Measurements from ENCODE around the gene CBLN3. TPM values are rescaled to one million over a fixed set of nuclear protein-coding genes. Genes with fewer than 3 reads are reported as not detected.

Gene CBLN3
- total RNA-seq, 1 donor from 2014 or later = 2.4 TPM

DNA sequence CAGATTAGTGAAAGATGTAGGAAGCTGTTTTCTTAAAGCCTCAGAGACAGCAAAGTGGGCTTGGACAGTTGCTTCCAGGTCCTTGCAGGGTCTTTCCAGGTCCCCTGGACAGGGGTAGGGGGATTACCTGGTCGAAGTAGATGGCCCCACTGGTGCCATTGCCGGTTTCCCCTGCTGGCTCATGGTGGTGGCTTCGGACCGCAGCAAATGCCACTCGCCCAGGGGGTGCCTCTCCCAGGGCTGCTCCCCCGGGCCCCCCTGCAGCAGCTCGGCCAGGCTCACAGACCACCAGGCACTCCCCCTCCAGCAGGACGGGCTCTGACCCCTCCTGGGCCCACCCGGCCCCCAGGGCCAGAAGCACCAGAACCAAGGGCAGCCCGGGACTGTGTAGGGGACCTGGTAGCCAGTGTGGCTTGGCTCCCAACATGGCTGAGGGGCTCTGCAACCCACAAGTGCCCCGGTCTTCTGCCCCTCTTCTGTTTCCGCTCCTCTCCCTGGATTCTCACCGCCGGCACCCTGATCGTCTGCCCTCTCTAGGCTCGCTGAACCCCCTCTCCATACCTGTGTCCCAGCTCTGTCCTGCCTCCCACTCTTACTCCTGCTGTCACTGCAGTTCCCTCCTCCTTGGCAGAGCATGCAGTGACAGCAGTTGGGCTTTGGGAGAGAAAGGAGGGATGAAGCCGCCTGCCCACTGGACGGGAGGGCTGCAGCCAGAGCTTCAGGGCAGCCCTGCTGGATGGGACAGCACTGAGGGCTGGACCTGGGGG, 657 bp downstream of the CBLN3 start:
- peak; percentile 68 for DNase-seq (ENCODE audit: extremely low spot score, unreplicated experiment)
- H3K27me3 Mint-ChIP-seq = no peaks in the 10 kb centered on the region
- peaks cover 11% of the 10 kb centered on the region for H3K36me3 Mint-ChIP-seq
- H3K9me3 Mint-ChIP-seq = no peaks in the 10 kb centered on the region
- peak overlapping the region; percentile 89 for H3K4me3 Mint-ChIP-seq
- TF ChIP-seq, protein P1, sequence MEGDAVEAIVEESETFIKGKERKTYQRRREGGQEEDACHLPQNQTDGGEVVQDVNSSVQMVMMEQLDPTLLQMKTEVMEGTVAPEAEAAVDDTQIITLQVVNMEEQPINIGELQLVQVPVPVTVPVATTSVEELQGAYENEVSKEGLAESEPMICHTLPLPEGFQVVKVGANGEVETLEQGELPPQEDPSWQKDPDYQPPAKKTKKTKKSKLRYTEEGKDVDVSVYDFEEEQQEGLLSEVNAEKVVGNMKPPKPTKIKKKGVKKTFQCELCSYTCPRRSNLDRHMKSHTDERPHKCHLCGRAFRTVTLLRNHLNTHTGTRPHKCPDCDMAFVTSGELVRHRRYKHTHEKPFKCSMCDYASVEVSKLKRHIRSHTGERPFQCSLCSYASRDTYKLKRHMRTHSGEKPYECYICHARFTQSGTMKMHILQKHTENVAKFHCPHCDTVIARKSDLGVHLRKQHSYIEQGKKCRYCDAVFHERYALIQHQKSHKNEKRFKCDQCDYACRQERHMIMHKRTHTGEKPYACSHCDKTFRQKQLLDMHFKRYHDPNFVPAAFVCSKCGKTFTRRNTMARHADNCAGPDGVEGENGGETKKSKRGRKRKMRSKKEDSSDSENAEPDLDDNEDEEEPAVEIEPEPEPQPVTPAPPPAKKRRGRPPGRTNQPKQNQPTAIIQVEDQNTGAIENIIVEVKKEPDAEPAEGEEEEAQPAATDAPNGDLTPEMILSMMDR (conservative IDR thresholded peaks at IDR 0.05) = no peak
- H3K27ac Mint-ChIP-seq = peak overlapping the region; percentile 94
- peaks cover 21% of the 10 kb centered on the region for H3K4me1 Mint-ChIP-seq (ENCODE audit: unreplicated experiment)

DNA sequence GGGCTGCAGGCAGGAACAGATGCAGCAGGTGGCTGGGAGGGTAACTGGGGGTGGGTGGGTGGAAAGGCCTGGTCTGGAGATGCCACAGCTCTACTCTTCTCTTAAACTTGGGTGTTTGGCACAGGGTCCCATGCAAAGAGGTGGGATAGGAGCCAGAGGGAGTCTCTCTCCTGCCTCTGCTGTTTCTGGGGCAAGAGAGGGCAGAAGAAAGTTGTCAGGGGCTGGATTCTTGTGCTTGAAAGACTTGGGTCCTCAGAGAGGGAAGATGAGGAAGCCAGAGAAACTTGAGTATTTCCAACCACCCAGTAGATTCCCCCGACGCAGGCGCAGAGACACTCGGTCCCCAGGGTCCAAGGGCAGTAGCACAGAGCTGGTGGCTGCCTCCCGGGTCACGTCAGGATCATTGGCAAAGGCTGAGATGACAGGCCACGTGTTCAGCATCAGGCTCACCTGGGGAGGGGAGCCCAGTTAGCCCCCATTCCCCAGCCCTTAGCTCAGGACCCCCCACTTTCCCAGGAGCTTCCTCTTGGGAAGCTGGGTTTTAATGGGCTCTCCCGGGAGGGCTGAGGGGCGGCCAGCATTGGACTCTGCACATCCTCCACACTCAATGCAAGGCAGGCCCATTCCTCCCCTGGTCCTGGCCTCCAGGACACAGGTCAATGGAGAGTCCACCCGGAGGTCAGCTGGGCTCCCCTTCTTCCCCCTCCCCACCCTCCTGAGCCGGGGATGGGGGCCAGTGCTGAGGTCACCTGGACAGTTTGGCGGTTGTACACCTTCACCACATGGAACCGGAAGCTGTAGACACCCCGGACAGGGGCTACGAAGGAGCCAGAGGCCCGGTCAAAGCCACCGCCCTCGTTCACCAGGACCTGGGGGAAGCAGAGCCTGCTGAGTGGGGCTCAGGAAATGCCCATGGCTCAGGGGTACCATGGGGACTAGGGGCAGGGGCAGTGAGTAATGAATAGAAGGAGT, 1.6 kb downstream of the CBLN3 start:
- H3K4me1 Mint-ChIP-seq (ENCODE audit: unreplicated experiment) = peaks cover 12% of the 10 kb centered on the region
- peak overlapping the region; percentile 48 for H3K27ac Mint-ChIP-seq
- no peak for DNase-seq (ENCODE audit: extremely low spot score, unreplicated experiment)
- no peaks in the 10 kb centered on the region for H3K27me3 Mint-ChIP-seq
- H3K9me3 Mint-ChIP-seq = no peaks in the 10 kb centered on the region
- H3K36me3 Mint-ChIP-seq = peaks cover 7% of the 10 kb centered on the region
- TF ChIP-seq, protein P1 (conservative IDR thresholded peaks at IDR 0.05) = no peak
- peak overlapping the region; percentile 62 for H3K4me3 Mint-ChIP-seq

DNA sequence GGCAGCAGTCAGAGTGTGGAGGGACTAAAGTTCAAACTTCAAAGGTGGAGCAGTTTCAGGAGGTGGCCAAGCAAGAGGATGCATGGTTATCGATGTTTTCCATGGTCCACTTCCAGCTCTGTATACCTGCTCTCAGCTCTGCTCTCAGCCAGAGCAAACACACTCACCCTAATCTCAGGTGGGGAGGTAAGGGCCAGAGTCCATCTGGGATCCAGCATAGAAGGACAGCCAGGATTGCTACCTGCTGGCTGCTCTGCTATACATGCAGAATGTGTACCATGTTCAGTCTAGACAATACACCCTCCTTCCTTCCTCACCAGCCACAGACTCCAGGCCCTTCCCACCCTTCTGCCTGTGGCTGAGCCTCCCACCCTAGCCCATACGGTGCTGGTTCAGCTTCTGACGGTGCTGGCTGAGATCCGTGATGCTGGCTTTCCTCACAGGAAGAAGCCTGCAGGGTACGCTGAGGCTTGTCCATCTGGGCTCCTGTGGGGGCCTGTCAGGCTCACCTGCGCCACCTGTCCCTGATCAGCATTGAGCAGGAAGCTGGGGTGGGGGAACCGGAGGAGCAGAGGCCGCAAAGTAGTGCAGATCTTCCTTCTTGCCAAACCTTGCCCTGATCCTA, 2.4 kb downstream of the CBLN3 start:
- Mint-ChIP-seq H3K4me1 (ENCODE audit: unreplicated experiment) (peaks cover 11% of the 10 kb centered on the region), H3K36me3 (peaks cover 6% of the 10 kb centered on the region), H3K27ac (peak overlapping the region; percentile 48), H3K27me3 (no peaks in the 10 kb centered on the region), H3K4me3 (peak overlapping the region; percentile 42), H3K9me3 (no peaks in the 10 kb centered on the region)
- TF ChIP-seq, protein P1 (conservative IDR thresholded peaks at IDR 0.05) = no peak
- DNase-seq (ENCODE audit: extremely low spot score, unreplicated experiment) = no peak

DNA sequence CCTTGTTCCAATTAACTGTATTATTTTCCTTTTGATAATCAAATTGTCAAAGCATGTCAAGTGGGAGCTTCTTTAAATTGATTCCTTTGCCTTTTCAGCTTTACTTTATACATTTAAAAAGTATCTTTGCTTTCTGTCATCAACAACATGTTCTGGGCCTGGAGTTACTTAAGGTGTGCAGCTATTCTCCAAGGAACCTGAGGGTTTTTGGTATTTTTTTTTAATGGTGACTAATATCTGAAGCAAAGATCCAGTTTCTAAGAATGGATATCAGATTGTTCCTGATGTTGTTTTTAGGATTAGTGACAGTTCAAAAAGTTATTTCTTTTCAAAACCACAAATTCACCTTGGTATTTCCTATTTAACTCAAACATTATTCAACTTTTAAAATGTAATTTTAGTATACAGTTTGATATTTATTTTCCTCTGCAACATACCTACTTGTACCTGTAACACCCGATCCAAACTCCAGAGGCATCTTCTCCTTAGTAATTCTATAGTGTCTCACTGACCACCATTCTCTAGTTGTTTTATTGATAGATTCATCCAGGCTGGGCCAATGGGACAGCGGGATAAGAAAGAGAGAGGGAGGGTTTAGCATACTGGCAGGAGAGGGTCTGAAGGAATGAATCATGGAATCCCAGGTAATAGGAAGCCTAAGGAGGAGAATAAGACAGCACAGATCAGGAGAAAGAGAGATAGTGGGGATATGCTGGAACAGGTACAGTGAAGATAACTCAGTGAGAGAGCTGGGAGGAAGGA, 3.1 kb downstream of the CBLN3 start:
- peak overlapping the region; percentile 48 for H3K27ac Mint-ChIP-seq
- peaks cover 5% of the 10 kb centered on the region for H3K4me1 Mint-ChIP-seq (ENCODE audit: unreplicated experiment)
- no peaks in the 10 kb centered on the region for H3K9me3 Mint-ChIP-seq
- no peaks in the 10 kb centered on the region for H3K27me3 Mint-ChIP-seq
- no peak for DNase-seq (ENCODE audit: extremely low spot score, unreplicated experiment)
- TF ChIP-seq, protein P1 (conservative IDR thresholded peaks at IDR 0.05) = no peak
- no peaks in the 10 kb centered on the region for H3K36me3 Mint-ChIP-seq
- peak overlapping the region; percentile 42 for H3K4me3 Mint-ChIP-seq

DNA sequence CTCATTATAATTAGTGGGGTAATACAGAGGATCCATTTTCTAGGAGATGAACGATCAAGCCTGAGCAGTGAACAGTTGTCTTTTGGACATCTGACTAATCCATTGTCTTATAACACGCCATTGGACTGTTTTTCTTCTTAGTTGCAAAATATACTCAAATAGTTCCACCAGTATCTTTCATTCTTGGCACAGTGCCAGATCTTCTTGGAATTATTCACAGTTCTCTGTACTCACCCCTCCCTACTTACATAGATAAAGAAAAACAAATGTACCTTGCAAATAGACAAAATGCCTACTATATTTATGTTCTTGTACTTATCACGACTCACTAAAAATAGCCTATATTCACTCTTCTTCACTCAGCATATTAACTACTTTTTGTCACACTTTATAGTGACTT, 3.8 kb downstream of the CBLN3 start:
- Mint-ChIP-seq H3K4me3 (no peak overlapping the region), H3K9me3 (no peaks in the 10 kb centered on the region), H3K27ac (peak overlapping the region; percentile 22), H3K36me3 (no peaks in the 10 kb centered on the region), H3K27me3 (no peaks in the 10 kb centered on the region), H3K4me1 (ENCODE audit: unreplicated experiment) (peaks cover 4% of the 10 kb centered on the region)
- DNase-seq (ENCODE audit: extremely low spot score, unreplicated experiment) = no peak
- TF ChIP-seq, protein P1 (conservative IDR thresholded peaks at IDR 0.05) = no peak
